GM23338 (cell line): ENCODE data around the gene SRP54. TPM values are rescaled to one million over a fixed set of nuclear protein-coding genes. Genes with fewer than 3 reads are reported as not detected.

Experiments
- ATAC-seq: fragments of 200-7000 bp; cut with Tn5 transposase; 3 replicates; pipeline ENCODE4 v1.9.1; 2020
- DNase-seq: peaks from one replicate; pipeline ENCODE4 v3.0.0-alpha.2; 2015; ENCODE audit warnings: low spot score
- H2AFZ ChIP-seq: fragments of 200-600 bp; sonication (generic); 2 replicates; pipeline ENCODE4 v1.8.0; 2016; ENCODE audit warnings: antibody characterized with exemption, mild to moderate bottlenecking, moderate library complexity
- H3F3A ChIP-seq: fragments of 200-600 bp; sonication (generic); replicated peaks from 2 replicates; pipeline ENCODE4 v1.8.0; 2017; ENCODE audit warnings: antibody characterized with exemption, mixed run types, low read depth
- H3K27ac ChIP-seq: fragments of 200-600 bp; sonication (generic); 2 replicates; pipeline ENCODE4 v1.6.1; 2016; ENCODE audit warnings: low read depth
- H3K27me3 ChIP-seq: fragments of 200-600 bp; sonication (generic); 2 replicates; pipeline ENCODE4 v1.8.0; 2016; ENCODE audit warnings: mild to moderate bottlenecking, mixed run types, moderate library complexity; ENCODE audit not compliant: insufficient read depth
- H3K36me3 ChIP-seq: fragments of 200-600 bp; sonication (generic); 2 replicates; pipeline ENCODE4 v1.8.0; 2016; ENCODE audit warnings: mild to moderate bottlenecking; ENCODE audit not compliant: insufficient read depth
- H3K4me1 ChIP-seq: fragments of 200-600 bp; sonication (generic); 2 replicates; pipeline ENCODE4 v1.8.0; 2016; ENCODE audit warnings: mild to moderate bottlenecking, moderate library complexity; ENCODE audit not compliant: insufficient read depth
- H3K4me2 ChIP-seq: fragments of 200-600 bp; sonication (generic); 2 replicates; pipeline ENCODE4 v1.7.1; 2017; ENCODE audit warnings: mixed run types
- H3K4me3 ChIP-seq: fragments of 200-600 bp; sonication (generic); 2 replicates; pipeline ENCODE4 v1.6.1; 2016; ENCODE audit warnings: mixed run types
- H3K79me2 ChIP-seq: fragments of 200-600 bp; sonication (generic); replicated peaks from 2 replicates; pipeline ENCODE4 v1.8.0; 2017; ENCODE audit warnings: mild to moderate bottlenecking; ENCODE audit not compliant: insufficient read depth
- H3K9me2 ChIP-seq: fragments of 200-600 bp; sonication (generic); 2 replicates; pipeline ENCODE4 v1.8.0; 2017; ENCODE audit not compliant: insufficient read depth
- H4K20me1 ChIP-seq: fragments of 200-600 bp; sonication (generic); replicated peaks from 2 replicates; pipeline ENCODE4 v1.8.0; 2017; ENCODE audit warnings: mild to moderate bottlenecking; ENCODE audit not compliant: insufficient read depth
- H3K27ac Mint-ChIP-seq: 2 replicates; pipeline ENCODE4 v1.8.0; 2020; ENCODE audit warnings: inconsistent platforms, mild to moderate bottlenecking, moderate library complexity, mixed read lengths
- H3K27me3 Mint-ChIP-seq: 3 replicates; pipeline ENCODE4 v1.8.0; 2022; ENCODE audit warnings: low read depth, mild to moderate bottlenecking, moderate library complexity, mixed read lengths, inconsistent platforms; ENCODE audit not compliant: insufficient read depth, poor library complexity
- H3K36me3 Mint-ChIP-seq: 3 replicates; pipeline ENCODE4 v1.8.0; 2021; ENCODE audit warnings: low read depth, mild to moderate bottlenecking, inconsistent platforms, moderate library complexity, mixed read lengths
- H3K4me1 Mint-ChIP-seq: 3 replicates; pipeline ENCODE4 v1.8.0; 2020; ENCODE audit warnings: mild to moderate bottlenecking, inconsistent platforms, mixed read lengths
- H3K4me3 Mint-ChIP-seq: 3 replicates; pipeline ENCODE4 v1.8.0; 2021; ENCODE audit warnings: moderate library complexity, mild to moderate bottlenecking, inconsistent platforms, mixed read lengths
- H3K9me3 Mint-ChIP-seq: 3 replicates; pipeline ENCODE4 v1.8.0; 2020; ENCODE audit warnings: moderate library complexity, mild to moderate bottlenecking, inconsistent platforms, mixed read lengths
- CREB1 ChIP-seq: fragments of 250-450 bp; sonication (Bioruptor Pico); IDR thresholded peaks from 2 replicates; pipeline ENCODE4 v1.5.0; 2020; ENCODE audit warnings: low read depth, mild to moderate bottlenecking, moderate library complexity
- EZH2 ChIP-seq: fragments of 200-600 bp; sonication (generic); IDR thresholded peaks from one replicate; pipeline ENCODE4 v1.8.0; 2017; ENCODE audit warnings: antibody characterized with exemption, mild to moderate bottlenecking, low read depth; ENCODE audit not compliant: unreplicated experiment
- EZH2phosphoT487 ChIP-seq: fragments of 200-600 bp; sonication (generic); IDR thresholded peaks from one replicate; pipeline ENCODE4 v1.8.1; 2018; ENCODE audit warnings: antibody characterized with exemption; ENCODE audit not compliant: unreplicated experiment
- JUNB ChIP-seq: IDR thresholded peaks from one replicate; pipeline ENCODE4 v1.6.1; 2016; ENCODE audit warnings: antibody characterized with exemption; ENCODE audit not compliant: unreplicated experiment
- NANOG ChIP-seq: IDR thresholded peaks from 2 replicates; pipeline ENCODE4 v1.6.1; 2016; ENCODE audit warnings: antibody characterized with exemption, borderline replicate concordance
- POLR2AphosphoS5 ChIP-seq: IDR thresholded peaks from 2 replicates; pipeline ENCODE4 v1.6.1; 2016; ENCODE audit warnings: antibody characterized with exemption, low read depth
- REST ChIP-seq: IDR thresholded peaks from one replicate; pipeline ENCODE4 v1.6.1; 2018; ENCODE audit warnings: antibody characterized with exemption; ENCODE audit not compliant: unreplicated experiment
- STAT1 ChIP-seq: IDR thresholded peaks from one replicate; pipeline ENCODE4 v1.6.1; 2016; ENCODE audit warnings: antibody characterized with exemption; ENCODE audit not compliant: unreplicated experiment
- ZNF114 ChIP-seq: fragments of 250-450 bp; sonication (Bioruptor Pico); IDR thresholded peaks from 2 replicates; pipeline ENCODE4 v1.5.0; 2020; ENCODE audit warnings: mild to moderate bottlenecking, moderate library complexity
- ZNF331 ChIP-seq: fragments of 250-450 bp; sonication (Bioruptor Pico); IDR thresholded peaks from 2 replicates; pipeline ENCODE4 v1.5.0; 2020; ENCODE audit warnings: low read depth, mild to moderate bottlenecking, moderate library complexity
- ZNF462 ChIP-seq: fragments of 250-450 bp; sonication (Bioruptor Pico); IDR thresholded peaks from 2 replicates; pipeline ENCODE4 v1.5.0; 2020; ENCODE audit warnings: mild to moderate bottlenecking, moderate library complexity
- polyA plus RNA-seq: library from polyadenylated mRNA; unstranded; fragments of >200 nt; fragmentation: Nextera tagmentation; extraction: Ambion mirVana; gene quantifications from 2 replicates; pipeline ENCODE4 v1.2.1, GENCODE V29; 2016
- total RNA-seq: library from RNA; depleted of rRNA; stranded (reverse); fragments of >200 nt; shearing (Covaris generic); gene quantifications from 2 replicates; pipeline ENCODE4 v1.2.3, GENCODE V29; 2014
- TF ChIP-seq, protein P1 (sequence below): IDR thresholded peaks from 2 replicates; pipeline ENCODE4 v1.6.1; 2016; ENCODE audit warnings: antibody characterized with exemption
- TF ChIP-seq, protein P2 (sequence below), 2 experiments: fragments of 200-600 bp in 1 of 2; sonication (generic) in 1 of 2; conservative IDR thresholded peaks; 2 replicates each; pipeline versions ENCODE4 v1.5.1 to v1.6.1; 2016 to 2017; ENCODE audit warnings: antibody characterized with exemption in 2 of 2, low read depth in 2 of 2, mild to moderate bottlenecking in 2 of 2, moderate library complexity in 1 of 2

The SRP54 gene
- total and polyA plus RNA-seq, 2 experiments from 2014 or later, result 60.4 to 77.5 TPM

DNA sequence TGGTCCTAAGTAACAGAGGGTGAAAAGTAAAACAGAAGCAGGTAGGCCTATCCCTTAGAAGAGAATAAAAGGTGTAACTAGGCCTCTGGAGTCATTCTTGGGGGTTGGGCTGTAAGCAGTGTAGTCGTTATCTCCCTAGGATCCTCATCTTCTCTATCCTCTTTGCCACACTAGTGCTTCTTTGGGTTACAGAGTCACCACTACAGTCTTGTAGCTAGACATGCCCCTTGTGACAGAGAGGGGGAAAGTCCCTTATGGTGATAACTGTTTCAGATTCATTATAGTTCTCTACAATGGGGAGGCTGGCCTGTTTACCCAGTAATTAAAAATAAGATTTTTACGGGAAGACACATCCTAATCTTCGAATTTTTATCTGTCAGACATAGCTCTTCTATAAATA, 16.4 kb upstream of the SRP54 start:
- no peaks in the 10 kb centered on the region for H3K9me3 Mint-ChIP-seq
- H3F3A ChIP-seq, result no peaks in the 10 kb centered on the region
- no peaks in the 10 kb centered on the region for H3K27me3 Mint-ChIP-seq
- ATAC-seq, result no peak
- H3K36me3 Mint-ChIP-seq, result peaks cover 10% of the 10 kb centered on the region; the same call in 2 of the 3 replicates
- DNase-seq, result no peak
- 0 out of 2 replicates have a peak, but pooled peaks cover 5% of the 10 kb centered on the region for H4K20me1 ChIP-seq
- TF ChIP-seq EZH2phosphoT487 (no peak), POLR2AphosphoS5 (no peak), ZNF462 (no peak), REST (no peak), EZH2 (no peak), ZNF331 (no peak), ZNF114 (no peak), NANOG (no peak), CREB1 (no peak), STAT1 (no peak), JUNB (no peak)
- TF ChIP-seq, protein P1, sequence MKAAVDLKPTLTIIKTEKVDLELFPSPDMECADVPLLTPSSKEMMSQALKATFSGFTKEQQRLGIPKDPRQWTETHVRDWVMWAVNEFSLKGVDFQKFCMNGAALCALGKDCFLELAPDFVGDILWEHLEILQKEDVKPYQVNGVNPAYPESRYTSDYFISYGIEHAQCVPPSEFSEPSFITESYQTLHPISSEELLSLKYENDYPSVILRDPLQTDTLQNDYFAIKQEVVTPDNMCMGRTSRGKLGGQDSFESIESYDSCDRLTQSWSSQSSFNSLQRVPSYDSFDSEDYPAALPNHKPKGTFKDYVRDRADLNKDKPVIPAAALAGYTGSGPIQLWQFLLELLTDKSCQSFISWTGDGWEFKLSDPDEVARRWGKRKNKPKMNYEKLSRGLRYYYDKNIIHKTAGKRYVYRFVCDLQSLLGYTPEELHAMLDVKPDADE, result no peak
- TF ChIP-seq, protein P2, sequence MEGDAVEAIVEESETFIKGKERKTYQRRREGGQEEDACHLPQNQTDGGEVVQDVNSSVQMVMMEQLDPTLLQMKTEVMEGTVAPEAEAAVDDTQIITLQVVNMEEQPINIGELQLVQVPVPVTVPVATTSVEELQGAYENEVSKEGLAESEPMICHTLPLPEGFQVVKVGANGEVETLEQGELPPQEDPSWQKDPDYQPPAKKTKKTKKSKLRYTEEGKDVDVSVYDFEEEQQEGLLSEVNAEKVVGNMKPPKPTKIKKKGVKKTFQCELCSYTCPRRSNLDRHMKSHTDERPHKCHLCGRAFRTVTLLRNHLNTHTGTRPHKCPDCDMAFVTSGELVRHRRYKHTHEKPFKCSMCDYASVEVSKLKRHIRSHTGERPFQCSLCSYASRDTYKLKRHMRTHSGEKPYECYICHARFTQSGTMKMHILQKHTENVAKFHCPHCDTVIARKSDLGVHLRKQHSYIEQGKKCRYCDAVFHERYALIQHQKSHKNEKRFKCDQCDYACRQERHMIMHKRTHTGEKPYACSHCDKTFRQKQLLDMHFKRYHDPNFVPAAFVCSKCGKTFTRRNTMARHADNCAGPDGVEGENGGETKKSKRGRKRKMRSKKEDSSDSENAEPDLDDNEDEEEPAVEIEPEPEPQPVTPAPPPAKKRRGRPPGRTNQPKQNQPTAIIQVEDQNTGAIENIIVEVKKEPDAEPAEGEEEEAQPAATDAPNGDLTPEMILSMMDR (conservative IDR thresholded peaks at IDR 0.05; ENCODE audit: low read depth in 2 of 2), result no peak
- no peak overlapping the region for H3K4me3 Mint-ChIP-seq
- H3K36me3 ChIP-seq, result peaks cover 18% of the 10 kb centered on the region
- peaks cover 10% of the 10 kb centered on the region; the same call in 1 of the 2 replicates for H3K79me2 ChIP-seq
- no peaks in the 10 kb centered on the region for H3K4me1 ChIP-seq
- H3K4me1 Mint-ChIP-seq, result no peaks in the 10 kb centered on the region
- H3K27ac Mint-ChIP-seq, result no peak overlapping the region
- H2AFZ ChIP-seq, result no peak overlapping the region
- H3K4me2 ChIP-seq, result no peak overlapping the region
- H3K27ac ChIP-seq, result no peak overlapping the region
- H3K4me3 ChIP-seq, result no peak overlapping the region
- H3K9me2 ChIP-seq, result no peaks in the 10 kb centered on the region
- H3K27me3 ChIP-seq, result no peaks in the 10 kb centered on the region
